ENCODE data around the gene FBXO5.

Gene FBXO5

GRCh38 chr6:153028286-153028685 lies 45.4 kb upstream of the FBXO5 start:
- Histone ChIP-seq H3K4me2 (ENCODE audit: low read length) (no peak overlapping the region), H2AFZ (no peak overlapping the region), H3K79me2 (no peaks in the 10 kb centered on the region), H3K27ac (no peak overlapping the region), H3K9ac (no peak overlapping the region), H3K36me3 (ENCODE audit: control insufficient read depth, insufficient read depth, low read length) (no peaks in the 10 kb centered on the region), H3K4me1 (no peaks in the 10 kb centered on the region), H3K9me3 (ENCODE audit: control insufficient read depth, low read length) (no peaks in the 10 kb centered on the region), H3K27me3 (ENCODE audit: control insufficient read depth, insufficient read depth, low read length) (no peaks in the 10 kb centered on the region), H3K4me3 (ENCODE audit: low read depth, low read length) (no peak overlapping the region)
- no peak for TF ChIP-seq CTCF (IDR thresholded peaks at IDR 0.05)

- no peak overlapping the region for H2AFZ ChIP-seq
- H3K9me3 ChIP-seq (ENCODE audit: control insufficient read depth, low read length): no peaks in the 10 kb centered on the region
- H3K27ac ChIP-seq: no peak overlapping the region
- no peaks in the 10 kb centered on the region for H3K79me2 ChIP-seq
- TF ChIP-seq CTCF (IDR thresholded peaks at IDR 0.05): no peak
- no peak overlapping the region for H3K4me2 ChIP-seq (ENCODE audit: low read length)
- H3K4me3 ChIP-seq (ENCODE audit: low read depth, low read length): no peak overlapping the region
- H3K27me3 ChIP-seq (ENCODE audit: control insufficient read depth, insufficient read depth, low read length): no peaks in the 10 kb centered on the region
- no peaks in the 10 kb centered on the region for H3K4me1 ChIP-seq
- no peaks in the 10 kb centered on the region for H3K36me3 ChIP-seq (ENCODE audit: control insufficient read depth, insufficient read depth, low read length)
- no peak overlapping the region for H3K9ac ChIP-seq
Measured at GRCh38 chr6:153027480-153027879, 44.6 kb upstream of the FBXO5 start.

- peak overlapping the region; percentile 16 for H2AFZ ChIP-seq
- H3K4me2 ChIP-seq (ENCODE audit: low read length): no peak overlapping the region
- H3K4me1 ChIP-seq: no peaks in the 10 kb centered on the region
- H3K4me3 ChIP-seq (ENCODE audit: low read depth, low read length): no peak overlapping the region
- H3K27me3 ChIP-seq (ENCODE audit: control insufficient read depth, insufficient read depth, low read length): no peaks in the 10 kb centered on the region
- TF ChIP-seq CTCF (IDR thresholded peaks at IDR 0.05): no peak
- H3K27ac ChIP-seq: no peak overlapping the region
- no peaks in the 10 kb centered on the region for H3K9me3 ChIP-seq (ENCODE audit: control insufficient read depth, low read length)
- no peaks in the 10 kb centered on the region for H3K79me2 ChIP-seq
- H3K36me3 ChIP-seq (ENCODE audit: control insufficient read depth, insufficient read depth, low read length): no peaks in the 10 kb centered on the region
- H3K9ac ChIP-seq: no peak overlapping the region
Measured at GRCh38 chr6:153024709-153025017, 41.8 kb upstream of the FBXO5 start.

- Histone ChIP-seq H3K79me2 (no peaks in the 10 kb centered on the region), H3K9me3 (ENCODE audit: control insufficient read depth, low read length) (no peaks in the 10 kb centered on the region), H3K9ac (no peak overlapping the region), H3K4me3 (ENCODE audit: low read depth, low read length) (no peak overlapping the region), H3K36me3 (ENCODE audit: control insufficient read depth, insufficient read depth, low read length) (no peaks in the 10 kb centered on the region), H3K27me3 (ENCODE audit: control insufficient read depth, insufficient read depth, low read length) (no peaks in the 10 kb centered on the region), H3K27ac (no peak overlapping the region), H2AFZ (peak overlapping the region; percentile 16), H3K4me1 (no peaks in the 10 kb centered on the region), H3K4me2 (ENCODE audit: low read length) (no peak overlapping the region)
- peak; percentile 80 for TF ChIP-seq CTCF (IDR thresholded peaks at IDR 0.05)
Measured at GRCh38 chr6:153023977-153024708, 41.3 kb upstream of the FBXO5 start.

- no peak overlapping the region for H2AFZ ChIP-seq
- H3K4me2 ChIP-seq (ENCODE audit: low read length): no peak overlapping the region
- no peaks in the 10 kb centered on the region for H3K79me2 ChIP-seq
- H3K36me3 ChIP-seq (ENCODE audit: control insufficient read depth, insufficient read depth, low read length): no peaks in the 10 kb centered on the region
- H3K4me1 ChIP-seq: no peaks in the 10 kb centered on the region
- H3K9ac ChIP-seq: no peak overlapping the region
- no peak for TF ChIP-seq CTCF (IDR thresholded peaks at IDR 0.05)
- H3K27ac ChIP-seq: no peak overlapping the region
- H3K4me3 ChIP-seq (ENCODE audit: low read depth, low read length): no peak overlapping the region
- no peaks in the 10 kb centered on the region for H3K9me3 ChIP-seq (ENCODE audit: control insufficient read depth, low read length)
- H3K27me3 ChIP-seq (ENCODE audit: control insufficient read depth, insufficient read depth, low read length): no peaks in the 10 kb centered on the region
Measured at GRCh38 chr6:153018355-153018754, 35.5 kb upstream of the FBXO5 start.

Data from parathyroid adenoma (tissue), 2 donors.